ENCODE results near the gene ATP6V0E1. TPM values are rescaled to one million over a fixed set of nuclear protein-coding genes. Genes with fewer than 3 reads are reported as not detected.

Gene ATP6V0E1
- total and polyA plus RNA-seq, 2 of the 8 experiments (the other 6 are each of a cell fraction or from before 2014, with no cell fraction given) = 108 to 134 TPM

DNA sequence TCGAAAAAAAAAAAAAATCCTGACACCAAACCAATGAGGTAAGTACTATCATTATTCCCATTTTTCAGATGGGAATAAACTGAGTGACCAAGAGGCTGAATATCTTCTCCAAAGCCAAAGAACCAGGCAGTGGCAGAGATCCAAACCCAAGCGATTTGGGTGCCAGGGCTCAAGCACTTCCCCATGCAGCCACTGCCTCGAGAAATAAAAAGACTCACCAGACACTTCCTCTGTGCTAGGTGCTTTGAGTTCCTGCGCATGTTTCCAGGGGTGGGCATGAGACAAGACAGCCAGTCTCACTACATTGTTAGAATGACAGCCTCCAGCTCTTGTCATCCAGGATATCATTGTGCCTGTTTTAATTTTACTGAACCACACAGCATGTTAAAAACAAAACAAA, 26.6 kb upstream of the ATP6V0E1 start (continued):
- no peak for TF ChIP-seq SP2 (IDR thresholded peaks at IDR 0.05; ENCODE audit: low read length)
- no peak for TF ChIP-seq RBBP5 (IDR thresholded peaks at IDR 0.05; ENCODE audit: borderline replicate concordance, low read depth, low read length)
- TF ChIP-seq SUZ12 (IDR thresholded peaks at IDR 0.05; ENCODE audit: low read length) = no peak
- TF ChIP-seq EGR1 (IDR thresholded peaks at IDR 0.05; ENCODE audit: borderline replicate concordance, low read depth, low read length) = no peak
- no peak for TF ChIP-seq ATF2 (IDR thresholded peaks at IDR 0.05; ENCODE audit: low read length)
- TF ChIP-seq, protein P1, sequence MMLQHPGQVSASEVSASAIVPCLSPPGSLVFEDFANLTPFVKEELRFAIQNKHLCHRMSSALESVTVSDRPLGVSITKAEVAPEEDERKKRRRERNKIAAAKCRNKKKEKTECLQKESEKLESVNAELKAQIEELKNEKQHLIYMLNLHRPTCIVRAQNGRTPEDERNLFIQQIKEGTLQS (IDR thresholded peaks at IDR 0.05; ENCODE audit: insufficient read depth, low read depth, low read length) = no peak
